ENCODE results near the gene DPP6. TPM values are rescaled to one million over a fixed set of nuclear protein-coding genes. Genes with fewer than 3 reads are reported as not detected.

Gene DPP6
- total and polyA plus RNA-seq, 8 donors, result 1.0 to 11.2 (median 2.6) TPM

DNA sequence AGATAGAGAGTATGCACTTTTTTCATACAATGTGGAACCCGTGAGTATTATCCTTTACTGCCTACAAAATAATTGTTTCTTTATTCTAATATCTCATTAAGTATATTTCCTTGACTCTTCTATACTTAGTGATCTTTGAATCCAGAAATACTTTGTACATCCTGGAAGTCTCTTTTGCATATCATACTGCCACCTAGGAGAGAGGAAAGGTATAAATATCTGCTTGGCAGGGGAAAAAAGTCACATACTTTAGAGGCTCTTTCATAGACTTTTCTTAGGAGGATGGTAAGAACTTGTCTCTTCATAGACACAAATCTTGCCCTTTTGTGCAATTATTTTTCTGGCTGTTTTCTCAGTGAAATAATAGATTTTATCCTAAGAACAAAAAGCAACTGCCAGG lies 514.7 kb downstream of the DPP6 start:
- peak; percentile 39 for FAIRE-seq
- no peak overlapping the region for H3K27ac ChIP-seq
- no peak for ATAC-seq
- no peak overlapping the region for H3K4me3 ChIP-seq
- DNase-seq, result no peak
- TF ChIP-seq, protein P1, sequence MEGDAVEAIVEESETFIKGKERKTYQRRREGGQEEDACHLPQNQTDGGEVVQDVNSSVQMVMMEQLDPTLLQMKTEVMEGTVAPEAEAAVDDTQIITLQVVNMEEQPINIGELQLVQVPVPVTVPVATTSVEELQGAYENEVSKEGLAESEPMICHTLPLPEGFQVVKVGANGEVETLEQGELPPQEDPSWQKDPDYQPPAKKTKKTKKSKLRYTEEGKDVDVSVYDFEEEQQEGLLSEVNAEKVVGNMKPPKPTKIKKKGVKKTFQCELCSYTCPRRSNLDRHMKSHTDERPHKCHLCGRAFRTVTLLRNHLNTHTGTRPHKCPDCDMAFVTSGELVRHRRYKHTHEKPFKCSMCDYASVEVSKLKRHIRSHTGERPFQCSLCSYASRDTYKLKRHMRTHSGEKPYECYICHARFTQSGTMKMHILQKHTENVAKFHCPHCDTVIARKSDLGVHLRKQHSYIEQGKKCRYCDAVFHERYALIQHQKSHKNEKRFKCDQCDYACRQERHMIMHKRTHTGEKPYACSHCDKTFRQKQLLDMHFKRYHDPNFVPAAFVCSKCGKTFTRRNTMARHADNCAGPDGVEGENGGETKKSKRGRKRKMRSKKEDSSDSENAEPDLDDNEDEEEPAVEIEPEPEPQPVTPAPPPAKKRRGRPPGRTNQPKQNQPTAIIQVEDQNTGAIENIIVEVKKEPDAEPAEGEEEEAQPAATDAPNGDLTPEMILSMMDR (IDR thresholded peaks at IDR 0.05), result no peak
- intact Hi-C loops (cut with DNase I), result no loop called here
- H3K9me3 ChIP-seq, result no peaks in the 10 kb centered on the region
- no peaks in the 10 kb centered on the region for H3K27me3 ChIP-seq
- no peaks in the 10 kb centered on the region for H3K4me1 ChIP-seq
- H3K36me3 ChIP-seq, result no peaks in the 10 kb centered on the region
- WGBS, 2 donors, result 40 to 52% methylated on average over 1 of the region's 1 CpG

DNA sequence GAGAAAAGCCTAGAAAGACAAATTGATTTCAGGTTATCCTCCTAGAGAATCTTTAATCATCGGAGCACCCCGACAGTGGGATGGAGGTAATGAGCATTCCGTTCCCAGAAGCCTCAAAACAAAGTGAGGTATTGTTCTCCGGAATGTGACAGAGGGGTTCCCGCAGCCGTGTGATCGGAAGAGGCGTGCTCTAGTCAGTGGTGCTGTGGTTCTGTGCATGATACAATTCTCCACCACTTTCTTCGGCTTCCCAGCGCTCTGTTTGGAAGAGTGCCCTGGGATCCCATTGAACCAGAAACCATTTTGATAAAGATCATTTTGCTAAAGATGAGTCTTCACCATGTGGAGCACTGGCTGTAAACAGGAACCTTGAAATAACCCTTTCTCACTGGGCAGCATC lies 516.1 kb downstream of the DPP6 start:
- ATAC-seq (no peak), FAIRE-seq (no peak)
- TF ChIP-seq, protein P1 (IDR thresholded peaks at IDR 0.05), result no peak

DNA sequence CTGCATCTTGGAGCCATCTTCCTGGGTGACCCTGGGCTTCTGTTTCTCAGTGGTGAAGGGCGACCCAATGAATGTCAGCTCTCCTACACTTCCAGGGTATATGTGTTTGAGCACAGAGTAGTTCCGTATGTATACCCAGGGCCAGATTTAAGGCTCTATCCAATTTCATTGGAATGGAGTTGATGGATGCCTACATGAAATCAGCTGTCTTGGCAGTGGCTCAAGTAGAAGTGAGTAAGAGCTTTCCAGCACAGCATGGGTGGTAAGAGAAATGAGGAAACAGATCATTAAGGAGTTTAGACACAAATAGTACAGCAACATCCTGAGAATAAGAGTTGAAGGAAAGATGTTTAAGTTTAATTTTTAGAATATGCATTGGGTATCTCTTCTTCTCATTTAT lies 517.7 kb downstream of the DPP6 start:
- 63 to 67% methylated on average over 2 of the region's 2 CpGs for WGBS, 2 donors
- no peak for ATAC-seq

More for the DNA sequence above, 516.1 kb downstream of the DPP6 start:
- Histone ChIP-seq H3K36me3 (no peaks in the 10 kb centered on the region), H3K4me3 (no peak overlapping the region), H3K27ac (no peak overlapping the region), H3K4me1 (no peaks in the 10 kb centered on the region), H3K9me3 (no peaks in the 10 kb centered on the region), H3K27me3 (no peaks in the 10 kb centered on the region)
- intact Hi-C loops (cut with DNase I), result no loop called here
- DNase-seq, result no peak
- 30 to 32% methylated on average over 10 of the region's 10 CpGs for WGBS, 2 donors

DNA sequence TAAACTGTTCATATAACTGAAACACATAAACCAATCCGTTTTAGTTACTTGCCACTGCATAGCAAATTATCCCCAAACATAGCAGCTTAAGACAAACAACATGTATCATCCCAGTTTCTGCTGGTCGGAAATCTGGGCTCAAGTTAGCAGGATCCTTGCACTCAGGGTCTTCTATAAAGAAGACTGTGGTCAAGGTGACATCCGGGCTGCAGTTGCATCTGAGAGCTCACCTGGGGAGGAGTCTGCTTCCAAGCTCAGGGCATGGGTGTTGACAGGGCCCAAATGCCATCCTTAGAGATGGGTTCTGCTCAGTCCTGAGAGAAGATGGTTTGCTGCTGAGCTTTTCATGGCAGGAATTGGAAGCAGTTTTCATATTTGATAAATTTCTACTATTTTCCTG lies 519.6 kb downstream of the DPP6 start:
- Histone ChIP-seq H3K27me3 (no peaks in the 10 kb centered on the region), H3K36me3 (no peaks in the 10 kb centered on the region), H3K9me3 (no peaks in the 10 kb centered on the region), H3K4me1 (no peaks in the 10 kb centered on the region), H3K4me3 (no peak overlapping the region), H3K27ac (no peak overlapping the region)
- DNase-seq (no peak), FAIRE-seq (no peak), ATAC-seq (no peak)
- 50 to 77% methylated on average over 3 of the region's 3 CpGs for WGBS, 2 donors
- TF ChIP-seq, protein P1 (IDR thresholded peaks at IDR 0.05), result no peak
- intact Hi-C loops (cut with DNase I), result no loop called here

More for the DNA sequence above, 517.7 kb downstream of the DPP6 start:
- H3K27ac ChIP-seq, result no peak overlapping the region
- no peaks in the 10 kb centered on the region for H3K36me3 ChIP-seq
- H3K4me1 ChIP-seq, result no peaks in the 10 kb centered on the region
- TF ChIP-seq, protein P1 (IDR thresholded peaks at IDR 0.05), result no peak
- no peak for DNase-seq
- H3K9me3 ChIP-seq, result no peaks in the 10 kb centered on the region
- FAIRE-seq, result no peak
- no peaks in the 10 kb centered on the region for H3K27me3 ChIP-seq
- no peak overlapping the region for H3K4me3 ChIP-seq
- intact Hi-C loops (cut with DNase I), result no loop called here

DNA sequence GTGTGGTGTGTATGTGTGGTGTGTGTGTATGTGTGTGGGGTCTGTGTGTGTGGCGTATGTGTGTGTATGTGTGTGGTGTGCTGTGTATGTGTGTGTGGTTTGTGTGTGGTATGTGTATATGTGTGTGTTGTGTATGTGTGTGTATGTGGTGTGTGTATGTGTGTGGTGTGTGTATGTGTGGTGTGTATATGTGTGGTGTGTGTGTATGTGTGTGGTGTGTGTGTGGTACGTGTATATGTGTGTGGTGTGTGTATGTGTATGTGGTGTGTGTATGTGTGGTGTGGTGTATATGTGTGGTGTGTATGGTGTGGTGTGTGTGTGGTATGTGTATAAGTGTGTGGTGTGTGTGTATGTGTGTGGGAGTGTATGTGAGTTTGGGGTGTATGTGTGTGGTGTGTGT lies 522.0 kb downstream of the DPP6 start:
- TF ChIP-seq, protein P1 (IDR thresholded peaks at IDR 0.05), result no peak
- Histone ChIP-seq H3K27me3 (no peaks in the 10 kb centered on the region), H3K4me3 (no peak overlapping the region), H3K36me3 (no peaks in the 10 kb centered on the region), H3K4me1 (no peaks in the 10 kb centered on the region), H3K9me3 (no peaks in the 10 kb centered on the region), H3K27ac (no peak overlapping the region)
- intact Hi-C loops (cut with DNase I), result no loop called here
- 76 to 94% methylated on average over 2 of the region's 2 CpGs for WGBS, 2 donors
- ATAC-seq, result no peak
- FAIRE-seq, result no peak
- no peak for DNase-seq
